Activated T-cell treated with anti-CD3 and anti-CD28 coated beads, Interleukin-2, amount 50 U/mL, for 24 hours (primary cell): ENCODE measurements around the gene EIF2B2.

Experiments used
- DNase-seq: peaks from one replicate; pipeline ENCODE4 v3.0.0-alpha.2; 2020
- H3K27ac Mint-ChIP-seq: 2 replicates; pipeline ENCODE4 v1.8.0; 2020; ENCODE audit warnings: mild to moderate bottlenecking, mixed read lengths
- H3K27me3 Mint-ChIP-seq: 2 replicates; pipeline ENCODE4 v1.8.0; 2020; ENCODE audit warnings: mixed read lengths
- H3K36me3 Mint-ChIP-seq: 2 replicates; pipeline ENCODE4 v1.8.0; 2020; ENCODE audit warnings: low read depth, mixed read lengths
- H3K4me1 Mint-ChIP-seq: 2 replicates; pipeline ENCODE4 v1.8.0; 2020; ENCODE audit warnings: low read depth, mixed read lengths
- H3K4me3 Mint-ChIP-seq: 2 replicates; pipeline ENCODE4 v1.8.0; 2020; ENCODE audit warnings: mild to moderate bottlenecking, moderate library complexity, mixed read lengths
- H3K9me3 Mint-ChIP-seq: 2 replicates; pipeline ENCODE4 v1.8.0; 2020; ENCODE audit warnings: mixed read lengths

Gene EIF2B2

GRCh38 chr14:74963705-74964271, 38.9 kb upstream of the EIF2B2 start:
- no peaks in the 10 kb centered on the region for H3K36me3 Mint-ChIP-seq
- H3K4me3 Mint-ChIP-seq, result no peak overlapping the region
- H3K27ac Mint-ChIP-seq, result no peak overlapping the region
- no peaks in the 10 kb centered on the region for H3K27me3 Mint-ChIP-seq
- peaks cover 1% of the 10 kb centered on the region for H3K4me1 Mint-ChIP-seq
- no peaks in the 10 kb centered on the region for H3K9me3 Mint-ChIP-seq
- no peak for DNase-seq

- no peaks in the 10 kb centered on the region for H3K27me3 Mint-ChIP-seq
- H3K9me3 Mint-ChIP-seq, result no peaks in the 10 kb centered on the region
- H3K4me1 Mint-ChIP-seq, result peaks cover 1% of the 10 kb centered on the region
- DNase-seq, result no peak
- H3K4me3 Mint-ChIP-seq, result no peak overlapping the region
- H3K36me3 Mint-ChIP-seq, result no peaks in the 10 kb centered on the region
- H3K27ac Mint-ChIP-seq, result no peak overlapping the region
These were observed 37.8 kb upstream of the EIF2B2 start for GRCh38 chr14:74964787-74965485.

- Mint-ChIP-seq H3K36me3 (no peaks in the 10 kb centered on the region), H3K4me3 (no peak overlapping the region), H3K4me1 (peaks cover 1% of the 10 kb centered on the region), H3K27ac (no peak overlapping the region), H3K27me3 (no peaks in the 10 kb centered on the region), H3K9me3 (no peaks in the 10 kb centered on the region)
- DNase-seq, result no peak
These were observed 37.1 kb upstream of the EIF2B2 start for GRCh38 chr14:74965486-74966153.

- H3K27ac Mint-ChIP-seq, result no peak overlapping the region
These were observed 33.9 kb upstream of the EIF2B2 start for GRCh38 chr14:74968811-74969210.

GRCh38 chr14:74973003-74973653, 29.6 kb upstream of the EIF2B2 start:
- no peaks in the 10 kb centered on the region for H3K27me3 Mint-ChIP-seq
- no peak overlapping the region for H3K27ac Mint-ChIP-seq
- no peaks in the 10 kb centered on the region for H3K9me3 Mint-ChIP-seq
- no peaks in the 10 kb centered on the region for H3K36me3 Mint-ChIP-seq
- H3K4me1 Mint-ChIP-seq, result peaks cover 1% of the 10 kb centered on the region
- peak; percentile 63 for DNase-seq
- no peak overlapping the region for H3K4me3 Mint-ChIP-seq

More at GRCh38 chr14:74968811-74969210, 33.9 kb upstream of the EIF2B2 start:
- no peak for DNase-seq
- Mint-ChIP-seq H3K27me3 (no peaks in the 10 kb centered on the region), H3K4me3 (no peak overlapping the region), H3K4me1 (peaks cover 2% of the 10 kb centered on the region), H3K36me3 (no peaks in the 10 kb centered on the region), H3K9me3 (no peaks in the 10 kb centered on the region)

- Mint-ChIP-seq H3K4me3 (no peak overlapping the region), H3K9me3 (no peaks in the 10 kb centered on the region), H3K27ac (no peak overlapping the region), H3K36me3 (no peaks in the 10 kb centered on the region), H3K4me1 (peaks cover 1% of the 10 kb centered on the region), H3K27me3 (no peaks in the 10 kb centered on the region)
- DNase-seq, result no peak
These were observed 28.8 kb upstream of the EIF2B2 start for GRCh38 chr14:74973905-74974363.

- no peak for DNase-seq
- Mint-ChIP-seq H3K4me1 (peaks cover 1% of the 10 kb centered on the region), H3K27me3 (no peaks in the 10 kb centered on the region), H3K27ac (no peak overlapping the region), H3K9me3 (no peaks in the 10 kb centered on the region), H3K36me3 (no peaks in the 10 kb centered on the region), H3K4me3 (no peak overlapping the region)
These were observed 28.2 kb upstream of the EIF2B2 start for GRCh38 chr14:74974364-74975058.

GRCh38 chr14:74975059-74975810, 27.5 kb upstream of the EIF2B2 start:
- no peaks in the 10 kb centered on the region for H3K27me3 Mint-ChIP-seq
- no peak overlapping the region for H3K27ac Mint-ChIP-seq
- peaks cover 1% of the 10 kb centered on the region for H3K4me1 Mint-ChIP-seq
- no peak for DNase-seq
- no peaks in the 10 kb centered on the region for H3K9me3 Mint-ChIP-seq
- H3K4me3 Mint-ChIP-seq, result no peak overlapping the region
- H3K36me3 Mint-ChIP-seq, result no peaks in the 10 kb centered on the region

GRCh38 chr14:74976264-74977113, 26.2 kb upstream of the EIF2B2 start:
- no peak for DNase-seq
- Mint-ChIP-seq H3K27me3 (no peaks in the 10 kb centered on the region), H3K4me3 (no peak overlapping the region), H3K36me3 (no peaks in the 10 kb centered on the region), H3K9me3 (no peaks in the 10 kb centered on the region), H3K4me1 (peaks cover 1% of the 10 kb centered on the region), H3K27ac (no peak overlapping the region)

GRCh38 chr14:74977164-74977900, 25.4 kb upstream of the EIF2B2 start:
- H3K9me3 Mint-ChIP-seq, result no peaks in the 10 kb centered on the region
- H3K27me3 Mint-ChIP-seq, result no peaks in the 10 kb centered on the region
- H3K36me3 Mint-ChIP-seq, result no peaks in the 10 kb centered on the region
- no peak overlapping the region for H3K4me3 Mint-ChIP-seq
- no peak overlapping the region for H3K27ac Mint-ChIP-seq
- peaks cover 1% of the 10 kb centered on the region for H3K4me1 Mint-ChIP-seq
- DNase-seq, result no peak

- no peaks in the 10 kb centered on the region for H3K27me3 Mint-ChIP-seq
- H3K4me3 Mint-ChIP-seq, result no peak overlapping the region
- no peak overlapping the region for H3K27ac Mint-ChIP-seq
- H3K9me3 Mint-ChIP-seq, result no peaks in the 10 kb centered on the region
- H3K36me3 Mint-ChIP-seq, result no peaks in the 10 kb centered on the region
- H3K4me1 Mint-ChIP-seq, result peaks cover 1% of the 10 kb centered on the region
- no peak for DNase-seq
These were observed 24.8 kb upstream of the EIF2B2 start for GRCh38 chr14:74977901-74978385.

- H3K4me3 Mint-ChIP-seq, result no peak overlapping the region
- no peak for DNase-seq
These were observed 24.2 kb upstream of the EIF2B2 start for GRCh38 chr14:74978416-74978947.

More at GRCh38 chr14:74978416-74978947, 24.2 kb upstream of the EIF2B2 start:
- Mint-ChIP-seq H3K4me1 (peaks cover 1% of the 10 kb centered on the region), H3K27me3 (no peaks in the 10 kb centered on the region), H3K27ac (no peak overlapping the region), H3K36me3 (no peaks in the 10 kb centered on the region), H3K9me3 (no peaks in the 10 kb centered on the region)
